MCF 10A (cell line): Measurements from ENCODE around the gene SYCE3. TPM values are rescaled to one million over a fixed set of nuclear protein-coding genes. Genes with fewer than 3 reads are reported as not detected.

Experiments
- BruUV-seq: library from RNA; stranded (reverse); fragments of 400-500 nt; replicated peaks from 2 replicates; lab custom pipeline; 2021; lab: Mats Ljungman, UMichigan
- CTCF ChIA-PET: fragments of 300-600 bp; sonication (Branson Sonifier 250); formaldehyde crosslinking; extraction: SDS; loops from one replicate; lab custom pipeline; 2021; ENCODE audit warnings: antibody characterized with exemption, inconsistent platforms; lab: Yijun Ruan, JAX
- POLR2A ChIA-PET: fragments of 300-600, 350-650 bp; sonication (Branson Sonifier 250); formaldehyde crosslinking; extraction: SDS; loops from one replicate; lab custom pipeline; 2020; ENCODE audit warnings: antibody characterized with exemption, inconsistent platforms; lab: Yijun Ruan, JAX
- DNase-seq: peaks from one replicate; pipeline ENCODE4 v3.0.0-alpha.2; 2018; ENCODE audit not compliant: unreplicated experiment
- H3K27ac Mint-ChIP-seq: one replicate; pipeline ENCODE4 v1.8.0; 2022; ENCODE audit warnings: mild to moderate bottlenecking, low read depth, mixed read lengths; ENCODE audit not compliant: unreplicated experiment
- H3K27me3 Mint-ChIP-seq: one replicate; pipeline ENCODE4 v1.8.0; 2022; ENCODE audit warnings: mixed read lengths; ENCODE audit not compliant: insufficient read depth, unreplicated experiment
- H3K36me3 Mint-ChIP-seq: one replicate; pipeline ENCODE4 v1.8.0; 2022; ENCODE audit warnings: mild to moderate bottlenecking, moderate library complexity, mixed read lengths; ENCODE audit not compliant: insufficient read depth, unreplicated experiment
- H3K4me1 Mint-ChIP-seq: one replicate; pipeline ENCODE4 v1.8.0; 2022; ENCODE audit warnings: mixed read lengths; ENCODE audit not compliant: insufficient read depth, unreplicated experiment
- H3K4me3 Mint-ChIP-seq: one replicate; pipeline ENCODE4 v1.8.0; 2022; ENCODE audit warnings: mild to moderate bottlenecking, moderate library complexity, mixed read lengths; ENCODE audit not compliant: unreplicated experiment
- H3K9me3 Mint-ChIP-seq: one replicate; pipeline ENCODE4 v1.8.0; 2022; ENCODE audit warnings: mixed read lengths; ENCODE audit not compliant: unreplicated experiment
- intact Hi-C: fragments of 100-400 bp; cut with micrococcal nuclease; formaldehyde crosslinking; loops from 2 replicates; pipeline ENCODE4 v1.14.1; 2022
- total RNA-seq: library from RNA; stranded (reverse); gene quantifications from 2 replicates; pipeline ENCODE4 v1.2.3, GENCODE V29; 2022
- TF ChIP-seq, protein P1 (sequence below): fragments of 200-600 bp; IDR thresholded peaks from one replicate; pipeline ENCODE4 v1.8.0; 2022; ENCODE audit warnings: antibody characterized with exemption, mild to moderate bottlenecking; ENCODE audit not compliant: unreplicated experiment

SYCE3 gene
- total RNA-seq, 1 experiment from 2014 or later = 0.82 TPM

GRCh38 chr22:50568626-50569025, 5.9 kb upstream of the SYCE3 start:
- no peaks in the 10 kb centered on the region for H3K9me3 Mint-ChIP-seq
- intact Hi-C loops = no loop called here
- ChIA-PET POLR2A (interaction anchor here (0.7 to 1.2 kb wide), 3 partner anchors 14 to 43 kb away, joined by 3 to 7 read pairs (median 4); partner anchors contain the start of genes CHKB and SCO2), CTCF (interaction anchor here (0.7 to 2.0 kb wide), 4 partner anchors 9 to 53 kb away, joined by 3 to 5 read pairs (median 4); partner anchors contain the start of gene CHKB)
- H3K36me3 Mint-ChIP-seq = peaks cover 50% of the 10 kb centered on the region
- no peak overlapping the region for H3K27ac Mint-ChIP-seq
- no peak for DNase-seq
- peaks cover under 1% of the 10 kb centered on the region for H3K4me1 Mint-ChIP-seq
- H3K27me3 Mint-ChIP-seq = no peaks in the 10 kb centered on the region
- H3K4me3 Mint-ChIP-seq = no peak overlapping the region
- TF ChIP-seq, protein P1, sequence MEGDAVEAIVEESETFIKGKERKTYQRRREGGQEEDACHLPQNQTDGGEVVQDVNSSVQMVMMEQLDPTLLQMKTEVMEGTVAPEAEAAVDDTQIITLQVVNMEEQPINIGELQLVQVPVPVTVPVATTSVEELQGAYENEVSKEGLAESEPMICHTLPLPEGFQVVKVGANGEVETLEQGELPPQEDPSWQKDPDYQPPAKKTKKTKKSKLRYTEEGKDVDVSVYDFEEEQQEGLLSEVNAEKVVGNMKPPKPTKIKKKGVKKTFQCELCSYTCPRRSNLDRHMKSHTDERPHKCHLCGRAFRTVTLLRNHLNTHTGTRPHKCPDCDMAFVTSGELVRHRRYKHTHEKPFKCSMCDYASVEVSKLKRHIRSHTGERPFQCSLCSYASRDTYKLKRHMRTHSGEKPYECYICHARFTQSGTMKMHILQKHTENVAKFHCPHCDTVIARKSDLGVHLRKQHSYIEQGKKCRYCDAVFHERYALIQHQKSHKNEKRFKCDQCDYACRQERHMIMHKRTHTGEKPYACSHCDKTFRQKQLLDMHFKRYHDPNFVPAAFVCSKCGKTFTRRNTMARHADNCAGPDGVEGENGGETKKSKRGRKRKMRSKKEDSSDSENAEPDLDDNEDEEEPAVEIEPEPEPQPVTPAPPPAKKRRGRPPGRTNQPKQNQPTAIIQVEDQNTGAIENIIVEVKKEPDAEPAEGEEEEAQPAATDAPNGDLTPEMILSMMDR = no peak
- no TSS peak for BruUV-seq

GRCh38 chr22:50567721-50568252, 5.1 kb upstream of the SYCE3 start:
- no peaks in the 10 kb centered on the region for H3K27me3 Mint-ChIP-seq
- no peak overlapping the region for H3K4me3 Mint-ChIP-seq

GRCh38 chr22:50564289-50564688, 1.6 kb upstream of the SYCE3 start:
- ChIA-PET CTCF (interaction anchor here (0.6 to 1.4 kb wide), 7 partner anchors 8 to 128 kb away, joined by 3 to 7 read pairs (median 4); partner anchors contain the start of gene SCO2), POLR2A (interaction anchor here (1.2 to 5.3 kb wide), 9 partner anchors 10 to 57 kb away, joined by 3 to 105 read pairs (median 30); partner anchors contain the start of genes CHKB, LMF2, NCAPH2 and SCO2)
- intact Hi-C loops = no loop called here
- no peaks in the 10 kb centered on the region for H3K27me3 Mint-ChIP-seq
- no peak overlapping the region for H3K27ac Mint-ChIP-seq
- no peaks in the 10 kb centered on the region for H3K9me3 Mint-ChIP-seq
- TF ChIP-seq, protein P1 = no peak
- no peak overlapping the region for H3K4me3 Mint-ChIP-seq
- H3K36me3 Mint-ChIP-seq = peaks cover 18% of the 10 kb centered on the region
- DNase-seq = no peak
- H3K4me1 Mint-ChIP-seq = peaks cover 28% of the 10 kb centered on the region
- no TSS peak for BruUV-seq

More at GRCh38 chr22:50567721-50568252, 5.1 kb upstream of the SYCE3 start:
- BruUV-seq = no TSS peak
- Mint-ChIP-seq H3K4me1 (peaks cover 9% of the 10 kb centered on the region), H3K27ac (no peak overlapping the region), H3K36me3 (peaks cover 46% of the 10 kb centered on the region), H3K9me3 (no peaks in the 10 kb centered on the region)
- ChIA-PET CTCF (interaction anchor here (0.7 kb wide), 1 partner anchor 83 kb away, joined by 7 read pairs; no protein-coding TSS in a partner anchor), POLR2A (interaction anchor here (1.2 kb wide), 2 partner anchors 29 to 37 kb away, joined by 3 to 5 read pairs; no protein-coding TSS in a partner anchor)
- intact Hi-C loops = no loop called here
- TF ChIP-seq, protein P1 = no peak
- DNase-seq = no peak

DNA sequence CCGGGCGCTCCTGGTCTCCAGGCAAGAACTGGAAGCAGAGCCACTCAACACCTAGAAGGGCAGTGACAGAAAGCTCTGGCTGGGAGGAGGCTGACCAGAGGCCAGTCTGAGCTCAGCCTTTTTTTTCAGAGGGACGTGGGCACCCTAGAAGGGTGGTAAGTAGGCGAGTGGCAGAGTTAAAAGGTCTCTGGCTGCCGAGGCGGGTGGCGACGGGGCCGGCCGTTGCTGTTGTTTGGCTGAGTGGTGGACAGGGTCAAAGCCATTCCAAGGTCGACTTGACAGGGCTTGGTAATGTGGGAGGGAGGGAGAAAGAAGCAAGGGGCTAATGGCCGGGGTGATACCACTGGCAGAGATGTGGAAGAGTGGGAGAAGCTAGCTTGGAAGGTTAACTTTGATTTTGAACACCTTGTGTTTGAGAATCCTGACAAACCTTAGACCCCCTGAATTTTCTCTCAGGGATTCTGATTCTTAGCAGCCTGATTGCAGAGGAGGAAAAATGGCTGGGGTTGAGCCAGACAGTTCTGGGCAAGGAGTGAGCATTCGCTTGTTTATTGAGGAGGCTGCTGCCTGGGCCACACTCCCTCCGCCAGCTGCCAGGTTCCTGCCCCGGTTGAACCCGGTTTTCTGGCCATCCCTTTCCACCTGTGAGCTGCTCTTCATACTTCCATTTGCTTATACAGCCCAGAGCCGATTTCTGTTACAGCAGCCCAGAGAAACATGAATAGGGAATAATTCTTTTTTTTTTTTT, 868 bp upstream of the SYCE3 start:
- TF ChIP-seq, protein P1 = no peak
- BruUV-seq = no TSS peak
- Mint-ChIP-seq H3K36me3 (peaks cover 11% of the 10 kb centered on the region), H3K4me1 (peaks cover 28% of the 10 kb centered on the region), H3K4me3 (peak overlapping the region; percentile 90), H3K9me3 (no peaks in the 10 kb centered on the region), H3K27me3 (no peaks in the 10 kb centered on the region), H3K27ac (peak overlapping the region; percentile 91)
- ChIA-PET CTCF (interaction anchor here (0.6 to 1.9 kb wide), 30 partner anchors 8 to 240 kb away, joined by 3 to 17 read pairs (median 4); partner anchors contain the start of genes LMF2, NCAPH2 and SCO2), POLR2A (interaction anchor here (0.8 to 5.3 kb wide), 14 partner anchors 10 to 319 kb away, joined by 3 to 105 read pairs (median 18); partner anchors contain the start of genes CHKB, KLHDC7B, LMF2 and NCAPH2)
- no peak for DNase-seq
- intact Hi-C loops = no loop called here
